Panc1 (cell line): ENCODE measurements around the gene MST1R. TPM values are rescaled to one million over a fixed set of nuclear protein-coding genes. Genes with fewer than 3 reads are reported as not detected.
"Not testable (repeated sequence)": the region's sequence is repeated elsewhere in the genome, so short reads cannot be mapped to it uniquely, and the experiment has no call there.

Experiments
- ATAC-seq: fragments of 200-7000 bp; cut with Tn5 transposase; 2 replicates; pipeline ENCODE4 v1.9.1; 2020; ENCODE audit warnings: mild to moderate bottlenecking, moderate library complexity
- BruUV-seq: library from RNA; stranded (reverse); fragments of 400-500 nt; replicated peaks from 2 replicates; lab custom pipeline; 2021; lab: Mats Ljungman, UMichigan
- CTCF ChIA-PET: fragments of 300-600 bp; sonication (Branson Sonifier 250); formaldehyde crosslinking; loops from one replicate; lab custom pipeline; 2022; ENCODE audit warnings: antibody characterized with exemption; lab: Charles Lee
- POLR2A ChIA-PET: fragments of 300-600 bp; sonication (Branson Sonifier 250); formaldehyde crosslinking; loops from one replicate; lab custom pipeline; 2022; ENCODE audit warnings: antibody characterized with exemption; lab: Charles Lee
- DNase-seq: peaks from one replicate; pipeline ENCODE4 v3.0.0-alpha.2; 2010; ENCODE audit warnings: low read depth, low spot score
- H3K27ac ChIP-seq: 2 replicates; pipeline ENCODE4 v1.5.1; 2011; ENCODE audit warnings: mild to moderate bottlenecking, low read length, inconsistent platforms
- H3K27me3 ChIP-seq: fragments of 200-500 bp; sonication (Bioruptor generic); 2 replicates; pipeline ENCODE4 v1.6.0; 2014; ENCODE audit warnings: low read length, inconsistent platforms; ENCODE audit not compliant: control insufficient read depth, insufficient read depth
- H3K36me3 ChIP-seq: fragments of 200-500 bp; sonication (Bioruptor generic); 2 replicates; pipeline ENCODE4 v1.5.1; 2014; ENCODE audit warnings: inconsistent platforms, mild to moderate bottlenecking, low read length, moderate library complexity; ENCODE audit not compliant: control insufficient read depth, insufficient read depth
- H3K4me1 ChIP-seq: 2 replicates; pipeline ENCODE4 v1.5.1; 2011; ENCODE audit warnings: inconsistent platforms, mild to moderate bottlenecking, low read length, moderate library complexity; ENCODE audit not compliant: control insufficient read depth, insufficient read depth
- H3K4me3 ChIP-seq, 2 experiments: 2 replicates each; pipeline ENCODE4 v1.5.1; 2011 to 2012; ENCODE audit warnings: low read depth in 2 of 2, low read length in 2 of 2, mild to moderate bottlenecking in 2 of 2, inconsistent platforms in 1 of 2, moderate library complexity in 1 of 2
- H3K9me3 ChIP-seq: fragments of 200-500 bp; sonication (Bioruptor generic); 2 replicates; pipeline ENCODE4 v1.5.1; 2014; ENCODE audit warnings: low read depth, mild to moderate bottlenecking, inconsistent platforms, low read length, moderate library complexity; ENCODE audit not compliant: control insufficient read depth, insufficient read depth
- POLR2AphosphoS5 ChIP-seq: IDR thresholded peaks from 2 replicates; pipeline ENCODE4 v1.6.1; 2012; ENCODE audit warnings: mild to moderate bottlenecking, low read depth, low read length, moderate library complexity
- REST ChIP-seq, 2 experiments: IDR thresholded peaks; 2 replicates each; pipeline ENCODE4 v1.6.1; 2011 to 2012; ENCODE audit warnings: low read depth in 2 of 2, control low read depth in 1 of 2, low read length in 1 of 2, mild to moderate bottlenecking in 1 of 2, moderate library complexity in 1 of 2; ENCODE audit not compliant: insufficient read depth in 1 of 2
- SIN3A ChIP-seq: IDR thresholded peaks from 2 replicates; pipeline ENCODE4 v1.6.1; 2012; ENCODE audit warnings: low read depth, mild to moderate bottlenecking, low read length, moderate library complexity, borderline replicate concordance; ENCODE audit not compliant: insufficient read depth
- TCF7L2 ChIP-seq: IDR thresholded peaks from 2 replicates; pipeline ENCODE4 v1.6.1; 2011; ENCODE audit warnings: mild to moderate bottlenecking, low read depth, low read length, inconsistent platforms
- in situ Hi-C: cut with HindIII; loops from 2 replicates; pipeline ENCODE4 v1.10.0; 2016; ENCODE audit warnings: low sequenced_read_pairs, low pct_unique_long_range_greater_than_20kb
- intact Hi-C: fragments of 100-400 bp; cut with micrococcal nuclease; formaldehyde crosslinking; loops from one replicate; pipeline ENCODE4 v1.10.0; 2022; ENCODE audit not compliant: unreplicated experiment
- total RNA-seq: library from RNA; stranded (reverse); gene quantifications from one replicate; pipeline ENCODE4 v1.2.1, GENCODE V29; 2021; ENCODE audit not compliant: unreplicated experiment
- TF ChIP-seq, protein P1 (sequence below): fragments of 450-650 bp; IDR thresholded peaks from 2 replicates; pipeline ENCODE4 v1.5.1; 2017; ENCODE audit warnings: mild to moderate bottlenecking

MST1R gene
- total RNA-seq, 1 experiment from 2014 or later = 27.5 TPM

DNA sequence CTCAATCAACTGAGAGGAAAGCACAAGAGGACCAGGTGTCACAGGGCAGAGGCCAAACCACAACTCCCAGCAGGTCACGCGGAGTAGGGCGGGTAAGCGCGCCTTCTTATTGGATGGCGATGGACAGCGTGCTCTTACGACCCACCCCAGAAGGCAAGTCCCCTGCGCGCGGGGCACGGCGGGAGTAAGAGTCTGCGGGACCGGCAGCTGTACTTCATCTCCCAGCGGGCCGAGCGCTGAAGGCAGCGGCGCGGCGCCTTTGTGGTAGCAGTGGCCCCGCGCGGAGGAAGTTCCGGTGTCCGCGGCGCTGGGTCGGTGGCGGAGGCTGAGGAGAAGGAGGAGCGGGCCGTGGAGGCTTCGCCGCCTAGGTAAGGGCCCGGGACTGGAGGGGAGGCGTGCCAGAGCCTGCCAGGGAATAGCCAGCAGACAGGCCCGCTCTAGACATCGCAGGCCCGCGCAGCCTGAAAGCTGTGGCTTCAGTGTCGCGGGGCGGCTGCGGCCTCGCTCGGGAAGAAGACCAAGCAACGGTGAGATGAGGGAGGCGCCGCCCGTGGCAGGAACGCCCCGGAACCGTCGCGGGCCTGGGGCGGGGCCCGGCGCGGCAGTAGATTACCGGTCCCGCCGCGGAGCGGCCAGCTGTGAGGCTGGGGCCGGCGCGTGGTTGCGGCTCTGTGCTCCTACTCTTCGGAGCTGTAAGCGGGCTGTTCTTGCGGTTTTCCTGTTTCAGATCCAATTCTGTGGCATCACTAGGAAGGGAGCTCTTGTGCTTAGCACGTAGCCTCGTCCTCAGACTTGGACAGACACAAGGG lies 36.4 kb upstream of the MST1R start, which contains the start of gene RBM6:
Gene RBM6 (plus strand): TSS at position 293 of the 809 bp plus-strand sequence. CDS start 22,492 bp downstream, outside the sequence.
- ChIA-PET CTCF (no interaction called here), POLR2A (interaction anchor here (0.7 kb wide), 1 partner anchor 17 kb away, joined by 6 read pairs; no protein-coding TSS in a partner anchor)
- Histone ChIP-seq H3K27ac (peak within 1 kb of the TSS; percentile 81), H3K27me3 (no peaks in the 10 kb centered on the region), H3K4me1 (no peaks in the 10 kb centered on the region; the same call in 1 of the 2 replicates), H3K9me3 (no peaks in the 10 kb centered on the region), H3K36me3 (no peaks in the 10 kb centered on the region; the same call in 1 of the 2 replicates), H3K4me3 (peak within 1 kb of the TSS; percentile 72 to 94)
- ATAC-seq (peak; percentile 99), DNase-seq (peak; percentile 84)
- intact Hi-C loops (no loop called here), in situ Hi-C loops (no loop called here)
- TF ChIP-seq REST (IDR thresholded peaks at IDR 0.05; ENCODE audit: insufficient read depth in 1 of 2, low read depth in 2 of 2, low read length in 1 of 2) (no peak), TCF7L2 (peak; percentile 99), SIN3A (peak; percentile 78; the same call in 1 of the 2 replicates), POLR2AphosphoS5 (peak; percentile 81)
- TF ChIP-seq, protein P1, sequence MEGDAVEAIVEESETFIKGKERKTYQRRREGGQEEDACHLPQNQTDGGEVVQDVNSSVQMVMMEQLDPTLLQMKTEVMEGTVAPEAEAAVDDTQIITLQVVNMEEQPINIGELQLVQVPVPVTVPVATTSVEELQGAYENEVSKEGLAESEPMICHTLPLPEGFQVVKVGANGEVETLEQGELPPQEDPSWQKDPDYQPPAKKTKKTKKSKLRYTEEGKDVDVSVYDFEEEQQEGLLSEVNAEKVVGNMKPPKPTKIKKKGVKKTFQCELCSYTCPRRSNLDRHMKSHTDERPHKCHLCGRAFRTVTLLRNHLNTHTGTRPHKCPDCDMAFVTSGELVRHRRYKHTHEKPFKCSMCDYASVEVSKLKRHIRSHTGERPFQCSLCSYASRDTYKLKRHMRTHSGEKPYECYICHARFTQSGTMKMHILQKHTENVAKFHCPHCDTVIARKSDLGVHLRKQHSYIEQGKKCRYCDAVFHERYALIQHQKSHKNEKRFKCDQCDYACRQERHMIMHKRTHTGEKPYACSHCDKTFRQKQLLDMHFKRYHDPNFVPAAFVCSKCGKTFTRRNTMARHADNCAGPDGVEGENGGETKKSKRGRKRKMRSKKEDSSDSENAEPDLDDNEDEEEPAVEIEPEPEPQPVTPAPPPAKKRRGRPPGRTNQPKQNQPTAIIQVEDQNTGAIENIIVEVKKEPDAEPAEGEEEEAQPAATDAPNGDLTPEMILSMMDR = no peak
- BruUV-seq = no TSS peak

DNA sequence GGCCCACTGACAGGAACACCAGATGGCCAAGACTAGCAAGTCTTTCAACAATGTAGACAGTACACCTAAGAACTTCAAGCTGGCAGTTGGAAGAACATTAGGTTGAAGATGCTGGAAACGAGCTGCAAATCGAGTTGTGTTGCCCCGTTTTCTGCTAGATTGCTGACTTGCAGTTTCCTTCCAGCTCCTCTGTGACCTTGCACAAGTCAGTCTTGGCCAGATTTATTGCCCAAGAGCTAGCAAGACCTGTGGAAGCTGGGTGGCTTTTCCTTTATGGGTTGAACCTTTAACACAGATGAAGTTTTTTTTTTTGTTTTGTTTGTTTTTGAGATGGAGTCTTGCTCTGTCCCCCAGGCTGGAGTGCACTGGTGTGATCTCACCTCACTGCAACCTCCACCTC lies 33.4 kb upstream of the MST1R start:
- H3K4me3 ChIP-seq = no peak overlapping the region
- no peak for DNase-seq
- no peak for ATAC-seq
- intact Hi-C loops = no loop called here
- POLR2A ChIA-PET = no interaction called here
- no peaks in the 10 kb centered on the region; the same call in 1 of the 2 replicates for H3K36me3 ChIP-seq
- no peaks in the 10 kb centered on the region; the same call in 1 of the 2 replicates for H3K4me1 ChIP-seq
- in situ Hi-C loops = no loop called here
- no TSS peak for BruUV-seq
- CTCF ChIA-PET = no interaction called here
- TF ChIP-seq POLR2AphosphoS5 = no peak
- TF ChIP-seq REST (IDR thresholded peaks at IDR 0.05; ENCODE audit: insufficient read depth in 1 of 2, low read depth in 2 of 2, low read length in 1 of 2) = no peak
- TF ChIP-seq, protein P1 = no peak
- TF ChIP-seq TCF7L2 = no peak
- no peak for TF ChIP-seq SIN3A
- no peak overlapping the region for H3K27ac ChIP-seq
- no peaks in the 10 kb centered on the region for H3K27me3 ChIP-seq
- H3K9me3 ChIP-seq = no peaks in the 10 kb centered on the region

DNA sequence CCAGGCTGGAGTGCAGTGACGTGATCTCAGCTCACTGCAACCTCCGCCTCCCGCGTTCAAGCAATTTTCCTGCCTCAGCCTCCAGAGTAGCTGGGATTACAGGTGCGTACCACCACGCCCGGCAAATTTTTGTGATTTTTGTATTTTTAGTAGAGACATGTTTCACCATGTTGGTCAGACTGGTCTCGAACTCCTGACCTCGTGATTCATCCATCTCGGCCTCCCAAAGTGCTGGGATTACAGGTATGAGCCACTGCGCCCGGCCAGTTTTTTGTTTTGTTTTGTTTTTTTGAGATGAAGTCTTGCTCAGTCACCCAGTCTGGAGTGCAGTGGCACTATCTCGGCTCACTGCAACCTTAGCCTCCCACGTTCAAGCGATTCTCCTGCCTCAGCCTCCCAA lies 28.6 kb upstream of the MST1R start:
- H3K4me3 ChIP-seq, DNase-seq, CTCF ChIA-PET, intact Hi-C loops, H3K27ac ChIP-seq, H3K9me3 ChIP-seq, in situ Hi-C loops, ATAC-seq, BruUV-seq, H3K27me3 ChIP-seq, POLR2A ChIA-PET, H3K36me3 ChIP-seq: not testable (repeated sequence)
- 0 out of 2 replicates have a peak, but pooled peaks cover 11% of the 10 kb centered on the region for H3K4me1 ChIP-seq
